Astrocyte of the cerebellum (primary cell): Measurements from ENCODE around the gene HENMT1.
"Not testable (repeated sequence)": the region's sequence is repeated elsewhere in the genome, so short reads cannot be mapped to it uniquely, and the experiment has no call there.

ENCODE experiments used
- DNase-seq: peaks from one replicate; pipeline ENCODE4 v3.0.0-alpha.2; 2011; ENCODE audit warnings: low read depth
- H3K4me3 ChIP-seq: 2 replicates; pipeline ENCODE4 v1.5.1; 2011; ENCODE audit warnings: mild to moderate bottlenecking, low read depth, low read length, moderate library complexity
- CTCF ChIP-seq: IDR thresholded peaks from 2 replicates; pipeline ENCODE4 v1.5.1; 2012; ENCODE audit warnings: low read length, low read depth, moderate library complexity, mild to moderate bottlenecking; ENCODE audit errors: missing control alignments
- in situ Hi-C: cut with HindIII; loops from 2 replicates; pipeline ENCODE4 v1.10.0; 2017; ENCODE audit warnings: low sequenced_read_pairs

The HENMT1 gene

GRCh38 chr1:108661030-108661609, at the start of gene HENMT1:
TSS of gene HENMT1 (minus strand) at chr1:108661093. CDS start at chr1:108659884, 1,209 bp downstream.
- TF ChIP-seq CTCF, result no peak
- in situ Hi-C loops, result no loop called here
- DNase-seq, result peak; percentile 26
- peak within 1 kb of the TSS; percentile 43 for H3K4me3 ChIP-seq

GRCh38 chr1:108708691-108709660, 48.1 kb upstream of the HENMT1 start:
- no peak overlapping the region for H3K4me3 ChIP-seq
- no peak for DNase-seq
- TF ChIP-seq CTCF, result no peak
- in situ Hi-C loops, result no loop called here

- in situ Hi-C loops, result no loop called here
- no peak for DNase-seq
- TF ChIP-seq CTCF, result no peak
- H3K4me3 ChIP-seq, result no peak overlapping the region
These were observed 45.8 kb upstream of the HENMT1 start for GRCh38 chr1:108706643-108707042.

GRCh38 chr1:108704496-108704895, 43.6 kb upstream of the HENMT1 start:
- no peak for TF ChIP-seq CTCF
- peak; percentile 29 for DNase-seq
- no peak overlapping the region for H3K4me3 ChIP-seq
- in situ Hi-C loops, result no loop called here

GRCh38 chr1:108703939-108704338, 43.0 kb upstream of the HENMT1 start:
- in situ Hi-C loops, result no loop called here
- TF ChIP-seq CTCF, result no peak
- H3K4me3 ChIP-seq, result no peak overlapping the region
- DNase-seq, result no peak

- in situ Hi-C loops, H3K4me3 ChIP-seq, DNase-seq: not testable (repeated sequence)
These were observed 41.2 kb upstream of the HENMT1 start for GRCh38 chr1:108702109-108702508.
